GM21723 (cell line): ENCODE results near the gene FAM168B.
"Not testable (repeated sequence)": the region's sequence is repeated elsewhere in the genome, so short reads cannot be mapped to it uniquely, and the experiment has no call there.

ENCODE experiments used
- ATAC-seq: cut with Tn5 transposase; IDR thresholded peaks from one replicate; pipeline ENCODE4 v1.9.1; 2021; ENCODE audit warnings: mild to moderate bottlenecking, moderate library complexity; ENCODE audit not compliant: unreplicated experiment

FAM168B gene

DNA sequence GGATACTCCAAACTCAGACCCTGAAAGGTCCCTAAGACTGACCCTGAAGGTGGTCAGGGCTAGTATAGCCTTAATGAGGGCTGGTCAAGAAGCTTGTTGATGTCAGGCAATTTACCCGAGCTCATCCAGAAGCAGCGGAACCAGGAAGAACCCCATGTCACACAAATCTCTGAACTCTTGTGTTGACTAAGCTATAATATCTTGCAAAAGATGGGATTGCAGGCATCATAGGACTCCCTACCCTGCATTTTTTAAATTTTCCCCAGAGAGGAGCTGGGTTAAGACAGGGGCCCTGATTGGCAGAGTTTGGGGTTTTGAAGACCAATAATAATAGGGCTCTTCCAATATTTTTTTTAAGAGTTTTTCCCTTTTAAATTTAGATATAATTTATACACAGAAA, 9.9 kb upstream of the FAM168B start:
- ATAC-seq: no peak

DNA sequence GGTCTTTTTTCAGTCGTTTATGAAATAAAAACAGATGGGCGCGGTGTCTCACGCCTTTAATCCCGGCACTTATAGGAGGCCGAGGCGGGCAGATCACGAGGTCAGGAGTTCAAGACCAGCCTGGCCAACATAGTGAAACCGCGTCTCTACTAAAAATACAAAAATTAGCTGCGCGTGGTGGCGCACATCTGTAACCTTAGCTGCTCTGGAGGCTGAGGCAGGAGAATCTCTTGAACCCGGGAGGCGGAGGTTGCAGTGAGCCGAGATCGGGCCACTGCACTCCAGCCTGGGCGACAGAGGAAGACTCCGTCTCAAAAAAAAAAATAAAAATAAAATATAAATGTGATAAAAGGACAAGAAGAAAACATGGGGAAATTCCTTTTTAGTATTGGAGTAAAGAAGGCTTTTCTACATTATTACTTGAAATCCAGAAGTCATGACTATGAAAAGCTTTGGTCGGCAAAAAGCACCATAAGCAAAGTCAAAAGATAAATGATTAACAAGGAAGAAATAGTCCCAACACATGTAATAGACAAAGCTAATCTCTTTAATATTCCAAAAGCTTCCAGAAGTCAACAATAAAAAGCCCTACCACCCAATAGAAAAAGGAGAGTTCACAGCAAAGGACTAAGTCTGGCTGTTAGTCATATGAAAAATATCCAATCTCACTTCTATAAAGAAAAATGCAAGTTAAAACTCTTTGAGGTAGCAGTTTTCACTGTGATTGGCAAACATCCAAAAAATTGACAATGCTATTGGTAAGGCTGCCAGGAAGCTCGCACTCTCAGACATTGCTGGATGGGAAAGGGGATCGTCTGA, 1.4 kb upstream of the FAM168B start:
- no peak for ATAC-seq

DNA sequence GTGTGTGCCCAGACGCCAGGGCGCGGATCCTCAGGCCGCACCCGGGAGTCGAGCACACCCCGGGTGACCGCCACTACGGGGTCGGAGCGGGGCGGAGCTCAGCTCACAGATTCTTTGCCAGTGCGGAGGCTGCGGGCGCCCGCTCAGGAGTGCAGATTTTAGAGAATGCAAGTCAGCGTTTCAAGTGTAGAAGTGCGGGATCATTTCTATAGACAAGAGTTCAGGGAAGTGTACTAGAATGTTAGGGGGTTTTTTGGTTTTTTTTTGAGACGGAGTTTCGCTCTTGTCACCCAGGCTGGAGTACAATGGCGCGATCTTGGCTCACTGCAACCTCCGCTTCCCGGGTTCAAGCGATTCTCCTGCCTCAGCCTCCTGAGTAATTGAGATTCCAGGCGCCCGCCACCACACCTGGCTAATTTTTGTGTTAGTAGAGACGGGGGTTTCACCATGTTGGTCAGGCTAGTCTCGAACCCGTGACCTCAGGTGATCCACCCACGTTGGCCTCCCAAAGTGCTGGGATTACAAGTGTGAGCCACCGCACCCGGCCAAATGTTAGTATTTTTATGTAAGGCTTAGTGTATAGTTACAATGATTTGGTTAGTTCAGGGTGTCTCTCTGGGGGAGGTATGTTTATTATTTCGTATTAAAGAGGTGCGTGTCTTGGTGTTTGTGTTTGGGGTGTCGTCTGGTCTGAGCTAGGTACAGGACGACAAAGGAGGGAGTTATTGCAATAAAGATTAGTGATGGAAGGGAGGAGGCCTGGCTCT, 619 bp upstream of the FAM168B start:
- ATAC-seq: peak; percentile 79

DNA sequence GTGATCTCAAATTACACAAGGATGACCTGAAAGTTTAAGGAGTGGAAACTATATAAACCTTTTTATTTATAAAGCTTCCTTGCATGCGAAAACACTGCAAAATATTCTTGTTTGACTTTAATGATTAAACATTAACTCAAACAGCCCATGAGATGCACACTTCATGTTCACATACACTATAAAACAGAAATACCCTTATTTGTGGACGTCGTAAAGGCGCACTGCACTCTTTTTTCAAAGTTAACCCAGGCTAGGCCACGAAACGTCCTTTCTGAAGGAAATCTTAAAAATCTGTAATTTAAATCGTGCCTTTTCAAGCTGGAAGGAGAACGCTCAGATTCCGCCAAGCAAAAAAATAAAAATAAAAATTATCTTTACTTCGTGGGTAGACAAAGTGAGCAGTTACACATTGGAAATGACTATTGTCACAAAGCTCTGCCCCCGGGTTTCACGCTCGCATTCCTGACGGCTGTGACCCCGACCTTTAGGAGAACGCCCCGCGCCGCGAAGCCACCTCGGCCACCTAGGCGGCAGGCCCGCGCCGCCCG, 728 bp downstream of the FAM168B start:
- ATAC-seq: no peak

DNA sequence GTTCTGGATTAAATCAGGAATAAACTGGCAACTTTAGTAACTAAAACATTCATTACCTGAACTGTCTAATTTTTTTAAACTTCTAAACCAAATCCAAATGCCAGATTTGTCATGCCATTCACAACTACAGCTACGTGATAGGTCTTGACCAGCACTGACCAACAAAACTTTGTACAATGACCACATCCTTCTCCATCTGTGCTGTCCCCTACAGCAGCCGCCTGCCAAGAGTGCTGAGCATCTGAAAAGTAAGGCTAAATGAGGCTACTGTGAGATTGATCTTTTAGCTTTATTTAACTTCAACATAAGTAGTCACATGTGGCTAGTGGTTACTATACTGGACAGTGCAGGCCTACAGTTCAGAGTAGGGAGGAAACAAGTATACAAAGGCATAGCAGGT, 7.6 kb downstream of the FAM168B start:
- ATAC-seq: no peak

DNA sequence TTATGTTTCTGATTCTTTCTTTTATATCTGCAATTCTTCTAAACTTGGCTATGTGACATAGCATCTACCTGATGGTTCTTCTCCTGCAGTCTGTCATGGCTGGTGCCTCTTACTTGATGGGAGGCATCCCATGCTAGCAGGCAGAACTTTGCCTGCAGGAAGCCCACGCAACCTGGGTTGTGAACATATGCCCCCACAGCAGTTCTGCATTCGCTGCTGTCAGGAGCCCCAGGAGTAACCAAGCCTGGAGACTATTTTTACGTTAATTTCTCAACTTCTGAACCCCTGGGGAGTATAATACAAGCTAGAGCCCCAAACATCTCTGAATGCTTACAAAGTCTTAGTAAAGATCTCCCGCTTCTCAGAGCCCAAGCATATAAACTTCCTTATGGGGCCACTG, 12.1 kb downstream of the FAM168B start:
- no peak for ATAC-seq

DNA sequence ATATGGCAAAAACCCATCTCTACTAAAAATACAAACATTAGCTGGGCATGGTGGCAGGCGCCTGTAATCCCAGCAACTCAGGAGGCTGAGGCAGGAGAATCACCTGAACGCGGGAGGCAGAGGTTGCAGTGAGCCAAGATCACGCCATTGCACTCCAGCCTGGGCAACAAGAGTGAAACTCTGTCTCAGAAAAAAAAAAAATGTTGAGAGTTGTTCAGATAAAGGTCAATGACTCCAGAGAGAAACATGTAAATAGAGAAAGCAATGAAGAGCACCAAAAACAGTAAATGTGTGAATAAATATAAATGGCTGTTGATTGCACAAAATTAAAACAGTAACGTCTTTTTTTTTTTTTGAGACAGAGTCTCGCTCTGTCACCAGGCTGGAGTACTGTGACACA, 13.3 kb downstream of the FAM168B start:
- not testable (repeated sequence) for ATAC-seq

DNA sequence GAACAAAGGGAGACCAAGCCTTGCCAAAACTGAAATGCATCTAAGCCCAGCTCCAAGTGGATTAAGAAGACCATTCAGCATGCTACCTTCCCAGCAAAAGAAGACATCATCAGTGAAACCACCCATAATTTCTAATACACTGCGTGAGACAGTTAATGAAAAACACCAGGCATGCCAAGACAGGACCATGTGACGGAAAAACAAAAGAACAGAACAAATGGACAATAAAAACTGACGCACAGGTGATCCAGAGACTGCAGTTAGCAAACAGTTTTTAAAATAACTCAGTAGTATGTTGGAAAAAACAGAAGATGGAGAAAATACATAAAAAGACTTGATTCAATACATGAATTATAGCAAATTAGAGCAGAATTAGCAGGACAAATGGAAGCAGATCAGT, 15.3 kb downstream of the FAM168B start:
- no peak for ATAC-seq

DNA sequence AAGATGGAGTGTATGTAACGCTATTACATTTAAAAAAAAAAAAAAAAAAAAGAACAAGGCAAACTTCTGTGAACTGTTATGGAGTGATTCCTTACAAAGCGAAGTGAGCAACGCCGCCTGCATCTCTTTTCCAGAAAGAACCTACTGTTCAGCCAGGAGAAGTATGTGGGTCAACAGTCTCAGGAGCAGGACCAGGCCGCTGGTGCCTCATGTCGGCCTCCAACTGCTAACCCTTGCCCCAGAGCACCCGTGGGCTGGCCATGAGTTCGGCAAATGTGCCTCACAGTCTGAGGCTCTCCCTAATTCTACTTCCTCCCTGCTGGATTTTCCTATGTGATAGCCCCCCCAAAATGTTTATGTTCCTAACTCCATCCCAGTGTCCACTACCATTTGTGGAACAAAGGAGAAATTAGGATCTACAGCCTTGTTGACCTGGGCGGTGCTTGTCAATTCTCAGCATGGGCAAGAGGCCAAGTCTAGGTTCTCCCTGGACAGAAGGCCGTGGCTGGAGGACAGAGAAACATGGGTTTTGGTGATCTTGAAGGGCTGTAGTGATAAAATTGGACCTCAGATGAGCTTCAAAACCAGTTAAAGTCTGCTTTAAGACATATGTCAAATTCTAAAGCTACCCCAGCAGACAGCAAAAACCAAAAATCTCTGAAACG, 15.9 kb downstream of the FAM168B start:
- no peak for ATAC-seq

DNA sequence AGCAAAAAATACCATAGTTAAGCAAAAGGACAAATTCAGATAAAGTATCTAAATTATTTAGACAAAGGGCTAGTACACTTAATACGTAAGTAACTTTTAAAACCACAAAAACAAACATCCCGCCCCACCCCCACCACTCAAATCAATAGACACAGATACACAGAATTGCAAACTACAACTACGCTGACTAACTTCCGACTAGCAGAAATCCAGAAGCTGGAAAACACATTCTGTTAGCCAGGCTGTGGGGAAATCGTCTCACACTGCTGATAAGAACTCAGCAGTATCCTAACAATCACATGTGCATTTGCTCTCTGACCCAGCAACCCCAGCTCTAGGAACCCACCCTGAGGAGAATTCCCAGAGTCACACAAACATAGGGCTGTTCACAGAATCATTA, 16.6 kb downstream of the FAM168B start:
- no peak for ATAC-seq

DNA sequence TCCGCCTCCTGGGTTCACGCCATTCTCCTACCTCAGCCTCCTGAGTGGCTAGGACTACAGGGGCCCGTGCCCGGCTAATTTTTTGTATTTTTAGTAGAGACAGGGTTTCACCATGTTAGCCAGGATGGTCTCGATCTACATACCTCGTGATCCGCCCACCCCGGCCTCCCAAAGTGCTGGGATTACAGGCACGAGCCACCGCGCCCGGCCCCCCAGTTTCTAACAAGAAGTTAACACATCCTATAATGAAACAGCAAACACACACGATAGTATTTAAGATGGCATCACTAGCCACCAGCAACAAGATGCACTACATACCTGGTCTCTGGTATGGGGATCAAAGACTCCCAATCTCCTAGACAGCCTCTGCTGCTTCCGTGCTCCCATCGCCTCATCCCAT, 17.7 kb downstream of the FAM168B start:
- not testable (repeated sequence) for ATAC-seq

DNA sequence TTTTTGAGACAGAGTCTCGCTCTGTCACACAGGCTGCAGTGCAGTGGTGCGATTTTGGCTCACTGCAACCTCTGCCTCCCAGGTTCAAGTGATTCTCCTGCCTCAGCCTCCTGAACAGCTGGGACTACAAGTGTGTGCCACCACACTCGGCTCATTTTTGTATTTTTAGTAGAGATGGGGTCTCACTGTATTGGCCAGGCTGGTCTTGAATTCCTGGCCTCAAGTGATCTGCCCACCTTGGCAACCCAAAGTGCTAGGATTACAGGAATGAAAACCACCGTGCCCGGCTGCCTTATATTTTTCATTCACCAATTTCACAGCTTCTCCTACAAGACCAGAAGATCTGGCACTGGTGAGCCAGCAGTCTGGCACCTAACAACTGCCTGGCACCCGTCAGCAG, 25.1 kb downstream of the FAM168B start:
- not testable (repeated sequence) for ATAC-seq

DNA sequence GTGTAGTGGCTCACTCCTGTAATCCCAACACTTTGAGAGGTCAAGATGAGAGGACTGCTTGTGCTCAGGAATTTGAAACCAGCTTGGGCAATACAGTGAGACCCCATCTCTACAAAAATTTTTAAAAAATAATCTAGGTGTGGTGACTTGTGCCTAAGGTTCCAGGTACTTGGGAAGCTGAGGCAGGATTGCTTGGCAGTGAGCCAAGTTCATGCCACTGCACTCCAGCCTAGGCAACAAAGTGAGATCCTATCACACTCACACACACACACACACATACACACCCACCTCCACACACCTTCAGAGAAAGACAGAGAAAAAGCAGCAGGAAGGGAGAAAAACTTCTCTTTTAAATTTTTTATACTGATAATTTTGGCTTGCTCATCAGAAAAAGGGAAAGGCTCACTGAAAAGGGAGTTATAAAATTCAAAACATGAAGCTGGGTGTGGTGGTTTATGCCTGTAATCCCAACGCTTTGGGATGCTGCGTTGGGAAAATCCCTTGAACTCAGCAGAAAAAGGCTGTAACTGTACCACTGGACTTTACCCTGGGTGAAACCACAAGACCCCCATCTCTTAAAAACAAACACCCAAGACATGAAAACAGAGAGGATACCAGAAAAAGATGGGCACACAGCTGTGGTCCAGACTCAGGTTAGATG, 25.7 kb downstream of the FAM168B start:
- ATAC-seq: no peak

DNA sequence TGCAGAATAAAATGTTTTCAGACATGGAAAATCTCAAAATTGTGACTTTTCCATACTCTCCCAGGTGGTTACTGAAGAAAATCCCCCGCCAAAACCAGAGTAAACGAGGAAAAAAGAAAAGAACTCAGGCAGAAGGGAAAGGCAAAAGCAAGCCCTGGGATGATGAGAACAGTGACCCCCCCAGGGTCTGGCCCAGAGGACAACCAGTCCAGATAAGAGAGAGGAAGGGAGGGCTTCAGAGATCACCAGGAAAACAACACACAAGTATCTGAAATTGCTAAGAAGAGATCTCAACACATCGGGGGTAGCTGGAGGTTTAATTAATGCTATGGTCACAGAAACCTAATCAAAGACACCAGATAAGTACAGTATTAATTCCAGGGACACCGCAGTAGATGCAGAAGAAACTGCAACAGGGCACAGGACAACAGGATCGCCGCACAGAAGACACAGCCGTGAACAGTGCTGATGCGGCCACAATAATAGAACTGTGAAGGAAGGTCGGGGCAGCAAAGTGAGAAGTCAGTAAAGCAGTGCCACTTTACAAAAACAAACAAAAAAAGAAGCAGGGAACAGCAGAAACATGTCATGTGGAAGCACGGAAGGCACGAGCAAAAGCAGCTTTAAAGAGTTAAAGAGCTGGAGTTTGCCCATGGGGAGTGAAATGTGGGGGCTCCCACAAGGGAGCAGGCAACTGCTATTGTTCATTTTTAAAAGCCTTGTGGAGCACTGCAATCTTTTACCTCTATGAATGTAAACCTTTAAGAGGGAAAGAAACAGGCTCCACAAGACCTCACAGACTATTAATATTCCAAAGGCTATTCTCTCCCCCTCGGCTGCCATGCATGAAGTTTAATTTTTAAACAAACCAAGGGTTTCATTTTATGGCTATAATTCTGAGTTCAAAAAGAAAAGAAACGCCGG, 28.4 kb downstream of the FAM168B start:
- ATAC-seq: no peak

DNA sequence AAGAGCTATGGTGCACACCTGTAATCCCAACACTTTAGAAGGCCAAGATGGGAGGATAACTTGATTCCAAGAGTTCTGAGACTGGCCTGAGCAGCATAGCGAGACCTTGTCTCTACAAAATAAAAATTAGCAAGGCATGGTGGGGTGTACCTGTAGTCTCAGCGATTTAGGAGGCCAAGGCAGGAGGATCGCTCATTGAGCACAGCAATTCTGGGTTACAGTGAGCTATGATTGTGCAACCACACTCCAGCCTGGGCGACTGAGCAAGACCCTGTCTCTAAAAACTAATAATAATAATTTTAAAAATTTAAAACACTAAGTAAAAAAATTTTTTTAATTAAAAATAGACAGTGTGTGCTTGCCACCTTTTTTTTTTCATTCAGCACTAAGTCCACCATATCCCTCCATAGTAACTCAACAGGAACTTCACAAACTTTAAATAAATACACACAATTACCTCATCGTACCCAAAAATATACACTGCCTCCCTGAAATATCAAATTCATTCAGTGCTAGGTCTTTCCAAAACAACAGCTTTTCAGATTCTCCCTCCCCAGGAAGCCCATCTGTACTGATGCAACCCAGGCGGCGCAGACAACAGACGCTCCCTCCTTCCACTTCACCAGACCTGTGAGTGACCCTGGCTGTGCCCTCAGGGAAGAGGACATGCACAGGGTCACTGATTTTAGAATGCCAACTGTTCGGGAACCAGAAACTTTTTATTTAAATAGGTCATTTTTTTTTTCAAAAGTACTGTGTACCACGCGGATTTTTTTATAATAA, 29.6 kb downstream of the FAM168B start:
- ATAC-seq: no peak

DNA sequence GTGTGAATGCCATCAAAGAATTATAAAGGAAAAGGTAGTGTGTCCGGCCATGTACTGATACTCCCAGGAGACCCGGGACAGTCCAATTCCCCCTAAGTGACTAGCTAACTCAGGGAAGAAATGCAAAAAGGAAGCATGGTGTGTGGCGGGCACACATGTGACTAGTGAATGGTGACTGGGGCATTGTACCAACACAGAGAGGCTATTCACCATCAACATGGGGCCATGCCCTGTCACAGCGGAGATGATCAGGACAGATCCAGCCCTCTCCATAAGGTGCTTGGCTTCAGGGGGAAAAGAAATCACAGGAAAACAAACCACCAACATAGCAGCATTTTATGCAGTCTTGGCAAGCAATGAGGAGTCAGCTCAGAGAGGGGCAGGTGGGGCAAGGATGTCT, 34.3 kb downstream of the FAM168B start:
- ATAC-seq: no peak

DNA sequence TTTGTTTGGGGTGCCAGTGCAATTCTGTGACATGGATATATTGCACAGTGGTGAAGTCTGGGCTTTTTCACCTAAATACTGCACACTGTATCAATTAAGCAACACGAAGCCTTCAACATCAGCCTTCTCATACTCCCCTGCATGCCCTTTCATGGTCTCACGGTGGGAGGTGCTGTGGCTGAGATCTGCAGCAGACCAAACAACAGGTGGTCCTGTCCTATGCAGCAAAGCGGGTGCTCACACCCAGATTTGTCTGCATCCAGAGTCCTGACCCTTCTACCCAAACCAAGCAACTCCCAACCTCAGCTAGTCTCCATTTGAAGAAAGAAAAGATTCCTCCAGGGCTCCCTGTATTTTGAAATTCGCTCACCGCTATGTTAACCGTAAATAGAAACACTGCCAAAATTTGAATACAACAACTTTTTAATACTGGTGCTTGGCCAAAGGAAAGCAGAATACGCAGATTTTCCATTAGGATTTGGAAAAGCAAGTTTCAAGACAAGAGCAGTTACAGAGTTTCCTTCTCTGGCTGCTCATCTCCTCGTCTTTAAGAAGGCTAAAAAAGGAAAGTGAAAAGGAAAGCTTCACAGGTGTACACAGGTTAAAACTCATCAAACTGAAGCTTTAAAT, 34.9 kb downstream of the FAM168B start:
- no peak for ATAC-seq

DNA sequence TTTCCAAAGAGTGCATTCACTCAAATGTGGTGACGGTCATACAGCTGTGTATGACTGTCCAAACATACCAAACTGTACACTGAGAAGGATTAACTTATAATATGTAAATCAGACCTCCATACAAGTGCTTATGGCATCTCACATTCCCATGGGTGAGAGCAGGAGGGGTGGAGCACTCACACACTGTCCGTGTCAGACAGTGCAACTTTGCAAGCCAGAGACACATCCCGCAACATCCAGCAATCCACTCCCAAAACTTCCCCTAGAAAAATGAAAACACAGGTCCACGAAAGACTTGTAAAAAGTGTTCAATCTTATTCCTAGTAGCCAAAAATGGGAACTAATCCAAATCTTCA, 36.4 kb downstream of the FAM168B start:
- no peak for ATAC-seq
